Ramos (cell line): ENCODE measurements around the gene MAP3K20.
"Not testable (repeated sequence)": the region's sequence is repeated elsewhere in the genome, so short reads cannot be mapped to it uniquely, and the experiment has no call there.

Experiments used
- in situ Hi-C: fragments of 300-500 bp; cut with MboI; formaldehyde crosslinking; loops from one replicate; pipeline ENCODE4 v1.14.3; 2022; ENCODE audit warnings: low sequenced_read_pairs; ENCODE audit not compliant: unreplicated experiment

Gene MAP3K20

GRCh38 chr2:173109253-173110188 is 33.9 kb downstream of the MAP3K20 start:
- in situ Hi-C loops = no loop called here

- in situ Hi-C loops = no loop called here
Measured at GRCh38 chr2:173117678-173118077, 42.0 kb downstream of the MAP3K20 start.

GRCh38 chr2:173118395-173118794 is 42.7 kb downstream of the MAP3K20 start:
- in situ Hi-C loops = no loop called here

GRCh38 chr2:173119069-173119807 is 43.6 kb downstream of the MAP3K20 start:
- in situ Hi-C loops = no loop called here

- in situ Hi-C loops = no loop called here
Measured at GRCh38 chr2:173119944-173120343, 44.3 kb downstream of the MAP3K20 start.

GRCh38 chr2:173122936-173123335 is 47.3 kb downstream of the MAP3K20 start:
- in situ Hi-C loops = no loop called here

- in situ Hi-C loops = no loop called here
Measured at GRCh38 chr2:173124441-173124840, 48.8 kb downstream of the MAP3K20 start.

- in situ Hi-C loops = no loop called here
Measured at GRCh38 chr2:173126819-173127218, 51.2 kb downstream of the MAP3K20 start.

- in situ Hi-C loops = not testable (repeated sequence)
Measured at GRCh38 chr2:173128132-173128531, 52.5 kb downstream of the MAP3K20 start.

GRCh38 chr2:173130496-173131465 is 55.1 kb downstream of the MAP3K20 start:
- in situ Hi-C loops = no loop called here

- in situ Hi-C loops = no loop called here
Measured at GRCh38 chr2:173132531-173132930, 56.9 kb downstream of the MAP3K20 start.

- in situ Hi-C loops = no loop called here
Measured at GRCh38 chr2:173134703-173135102, 59.1 kb downstream of the MAP3K20 start.

GRCh38 chr2:173136067-173136466 is 60.4 kb downstream of the MAP3K20 start:
- in situ Hi-C loops = no loop called here

GRCh38 chr2:173136599-173136998 is 61.0 kb downstream of the MAP3K20 start:
- in situ Hi-C loops = no loop called here

GRCh38 chr2:173137610-173138009 is 62.0 kb downstream of the MAP3K20 start:
- in situ Hi-C loops = no loop called here

GRCh38 chr2:173138962-173139361 is 63.3 kb downstream of the MAP3K20 start:
- in situ Hi-C loops = no loop called here

- in situ Hi-C loops = no loop called here
Measured at GRCh38 chr2:173141666-173142065, 66.0 kb downstream of the MAP3K20 start.

GRCh38 chr2:173145454-173145853 is 69.8 kb downstream of the MAP3K20 start:
- in situ Hi-C loops = no loop called here

GRCh38 chr2:173146590-173146989 is 70.9 kb downstream of the MAP3K20 start:
- in situ Hi-C loops = no loop called here

- in situ Hi-C loops = no loop called here
Measured at GRCh38 chr2:173148520-173148919, 72.9 kb downstream of the MAP3K20 start.
